ENCODE results near the gene ELF2.

DNA sequence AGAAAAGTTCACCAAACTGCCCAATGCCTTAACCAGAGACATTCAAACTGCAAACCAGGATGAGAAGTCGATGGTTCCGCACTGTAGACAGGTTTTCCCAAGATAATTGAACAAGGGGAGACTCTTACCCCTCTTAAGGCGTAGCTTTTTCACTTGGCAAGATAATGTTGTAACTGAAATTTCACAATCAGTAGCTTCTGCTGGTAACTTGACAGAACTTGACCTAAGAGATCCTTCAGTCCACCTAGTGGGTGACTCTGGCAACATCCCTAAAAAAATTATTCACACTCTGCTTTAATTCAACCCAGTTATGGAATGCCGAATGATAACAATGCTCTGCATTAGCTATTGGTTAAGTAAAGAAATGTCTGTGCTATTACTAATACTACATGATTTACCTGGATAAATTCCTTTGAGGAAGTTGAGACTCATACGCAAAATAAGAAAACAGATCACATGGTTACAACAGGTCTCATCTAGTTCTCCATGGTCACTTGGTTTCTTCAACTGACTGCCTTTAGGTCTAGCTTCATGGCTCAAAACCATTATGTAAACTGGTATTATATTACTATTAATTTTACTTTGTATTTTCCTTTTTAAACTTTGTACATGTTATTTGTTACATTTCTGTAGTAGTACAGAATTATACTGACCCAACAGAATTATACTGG lies 9.1 kb downstream of the ELF2 start:
- TF ChIP-seq CTCF (tag by site-specific recombination; IDR thresholded peaks at IDR 0.05): no peak; the same call in 1 of the 2 replicates
- no peak for TF ChIP-seq ZNF354C (tag by site-specific recombination; IDR thresholded peaks at IDR 0.05; ENCODE audit: borderline replicate concordance, low read depth)
- TF ChIP-seq ZBTB1 (tag by site-specific recombination; IDR thresholded peaks at IDR 0.05): no peak
- no peak for TF ChIP-seq ZBTB8A (tag by site-specific recombination; IDR thresholded peaks at IDR 0.05)
- no peak for TF ChIP-seq PATZ1 (tag by site-specific recombination; IDR thresholded peaks at IDR 0.05)
- TF ChIP-seq TCF7L2 (IDR thresholded peaks at IDR 0.05; ENCODE audit: borderline replicate concordance, low read depth, low read length): no peak
- TF ChIP-seq YY1 (tag by site-specific recombination; IDR thresholded peaks at IDR 0.05): no peak
- TF ChIP-seq ZNF501 (tag by site-specific recombination; IDR thresholded peaks at IDR 0.05): no peak
- TF ChIP-seq ZNF423 (tag by site-specific recombination; IDR thresholded peaks at IDR 0.05): no peak
- TF ChIP-seq ZNF610 (tag by site-specific recombination; IDR thresholded peaks at IDR 0.05; ENCODE audit: borderline replicate concordance): no peak
- no peak for TF ChIP-seq HOXA7 (CRISPR knock-in tag; IDR thresholded peaks at IDR 0.05; ENCODE audit: borderline replicate concordance)
- no peak for TF ChIP-seq ZNF274 (IDR thresholded peaks at IDR 0.05; ENCODE audit: low read length)
- no peak for TF ChIP-seq ZNF274 (tag by site-specific recombination; IDR thresholded peaks at IDR 0.05; ENCODE audit: borderline replicate concordance)
- no peak for TF ChIP-seq HOXD13 (CRISPR knock-in tag; IDR thresholded peaks at IDR 0.05; ENCODE audit: borderline replicate concordance)
- TF ChIP-seq ZNF664 (tag by site-specific recombination; IDR thresholded peaks at IDR 0.05): no peak
